HG03432 (cell line): ENCODE data around the gene SGCD.

Experiments used
- ATAC-seq: cut with Tn5 transposase; IDR thresholded peaks from one replicate; pipeline ENCODE4 v1.9.1; 2021; ENCODE audit warnings: mild to moderate bottlenecking, moderate library complexity; ENCODE audit not compliant: unreplicated experiment

Gene SGCD

DNA sequence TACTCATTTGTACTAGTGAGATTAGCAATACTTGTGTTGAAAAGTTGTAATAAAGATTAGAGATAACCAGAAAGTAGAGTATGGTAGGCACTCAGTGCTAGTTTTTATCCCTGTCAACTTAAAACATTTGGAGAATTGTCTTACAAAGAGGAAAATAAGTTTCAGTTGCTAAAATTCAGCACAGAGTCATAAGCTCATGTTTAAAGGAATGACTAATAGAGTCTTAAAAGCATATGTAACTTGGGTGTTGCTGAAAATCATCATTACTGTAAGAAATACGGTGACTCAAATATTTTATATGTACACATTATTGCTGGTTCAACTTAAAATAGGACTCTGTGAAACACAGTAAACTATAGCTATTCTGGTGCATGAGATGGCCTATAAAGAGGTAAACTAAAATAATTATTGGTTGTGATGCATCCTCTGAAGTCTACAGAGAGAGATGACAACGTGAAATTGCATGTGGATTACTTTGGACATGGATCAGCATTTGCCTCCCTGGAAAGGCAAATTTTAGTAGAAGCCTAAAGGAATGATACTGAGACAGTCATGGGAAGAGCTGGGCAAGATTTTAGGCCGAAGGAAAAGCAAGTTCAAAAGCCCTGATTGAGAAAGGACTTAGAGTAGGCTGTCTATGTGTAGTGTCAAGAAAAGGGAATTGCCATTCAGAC lies 34.6 kb downstream of the SGCD start:
- ATAC-seq = no peak

DNA sequence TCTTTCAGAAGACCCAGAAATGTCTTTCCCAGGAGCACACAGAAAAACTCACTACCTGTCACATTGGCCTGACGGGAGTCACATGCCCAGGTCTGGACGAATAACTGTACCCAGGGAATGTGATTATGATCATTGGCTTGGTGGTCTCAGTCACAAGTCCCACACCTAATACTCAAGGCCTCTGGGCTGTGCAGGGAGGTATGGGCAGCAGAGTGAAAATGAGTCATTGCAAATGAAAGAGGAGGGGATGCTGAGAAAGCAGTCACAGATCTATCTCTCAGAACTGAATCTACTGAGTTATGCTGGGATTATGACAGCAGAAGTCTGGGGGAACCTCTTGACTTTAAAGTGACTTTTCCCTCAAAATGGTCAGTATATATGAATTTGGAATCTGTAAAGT lies 36.9 kb downstream of the SGCD start:
- ATAC-seq = no peak

GRCh38 chr5:156366521-156366920 lies 39.6 kb downstream of the SGCD start:
- no peak for ATAC-seq

DNA sequence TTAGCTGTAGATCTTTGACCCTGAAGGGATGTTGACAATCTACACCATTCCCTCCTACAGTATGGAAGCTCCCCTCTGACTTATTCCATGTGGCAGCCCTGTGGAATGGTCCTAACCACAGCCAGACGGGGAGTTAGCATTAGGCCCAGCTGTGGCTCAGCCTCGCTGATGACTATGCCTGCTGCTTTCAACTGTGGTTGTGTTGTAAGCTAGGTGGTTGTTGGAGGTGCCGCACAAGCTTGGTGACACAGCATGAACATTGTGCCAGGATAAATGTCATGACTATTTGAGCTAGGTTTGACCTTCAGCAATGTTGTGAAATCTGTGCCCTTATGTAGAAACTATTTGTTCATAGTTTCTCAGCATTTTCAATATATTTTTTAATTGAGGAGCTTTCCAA lies 40.6 kb downstream of the SGCD start:
- ATAC-seq = no peak

GRCh38 chr5:156375895-156376495 lies 49.0 kb downstream of the SGCD start:
- ATAC-seq = peak; percentile 70

GRCh38 chr5:156376751-156377150 lies 49.8 kb downstream of the SGCD start:
- peak; percentile 54 for ATAC-seq

- ATAC-seq = peak; percentile 40
These were observed 51.2 kb downstream of the SGCD start for GRCh38 chr5:156378159-156378558.

DNA sequence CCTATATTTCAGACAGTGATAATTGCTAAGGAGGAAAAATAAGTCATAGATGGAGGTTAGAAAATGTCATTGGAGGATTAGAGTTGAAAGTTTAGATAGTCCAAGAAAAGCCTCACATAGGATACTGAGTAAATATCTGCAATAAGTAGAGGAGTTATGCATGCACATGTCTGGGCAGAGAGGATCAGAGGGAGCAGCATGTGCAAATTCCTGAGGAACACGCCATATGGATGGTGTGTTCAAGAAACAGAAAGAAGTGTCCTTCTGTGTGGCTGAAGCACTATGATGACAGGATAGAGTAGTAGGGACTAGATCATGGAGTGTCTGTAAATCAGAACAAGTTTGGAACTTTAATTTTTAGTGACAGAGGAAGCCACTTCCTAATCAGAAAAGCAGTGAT lies 52.2 kb downstream of the SGCD start:
- ATAC-seq = no peak

DNA sequence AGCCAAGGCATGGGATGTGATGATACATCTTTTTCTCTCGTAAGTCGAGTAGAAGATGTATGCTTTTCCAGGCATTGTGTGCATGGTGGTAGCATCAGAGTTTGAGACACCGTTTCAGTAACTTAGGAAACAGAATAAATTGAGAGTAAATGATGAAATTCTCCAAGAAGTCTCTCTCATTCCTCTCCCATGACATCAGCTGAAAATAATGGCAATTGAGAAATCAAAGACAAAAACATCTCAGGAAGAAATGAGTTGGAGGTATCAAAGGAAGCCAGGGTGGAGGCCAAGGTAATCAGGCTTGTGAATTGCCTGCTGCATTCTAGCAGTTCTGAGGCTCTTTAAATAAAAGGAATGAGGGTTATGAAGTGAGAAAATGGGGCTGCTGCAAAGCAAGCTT lies 53.9 kb downstream of the SGCD start:
- ATAC-seq = no peak

- no peak for ATAC-seq
These were observed 56.7 kb downstream of the SGCD start for GRCh38 chr5:156383510-156384265.

- no peak for ATAC-seq
These were observed 58.5 kb downstream of the SGCD start for GRCh38 chr5:156385416-156385815.

GRCh38 chr5:156386976-156387375 lies 60.0 kb downstream of the SGCD start:
- no peak for ATAC-seq

- ATAC-seq = no peak
These were observed 60.4 kb downstream of the SGCD start for GRCh38 chr5:156387391-156387790.

- no peak for ATAC-seq
These were observed 61.3 kb downstream of the SGCD start for GRCh38 chr5:156388233-156388632.

DNA sequence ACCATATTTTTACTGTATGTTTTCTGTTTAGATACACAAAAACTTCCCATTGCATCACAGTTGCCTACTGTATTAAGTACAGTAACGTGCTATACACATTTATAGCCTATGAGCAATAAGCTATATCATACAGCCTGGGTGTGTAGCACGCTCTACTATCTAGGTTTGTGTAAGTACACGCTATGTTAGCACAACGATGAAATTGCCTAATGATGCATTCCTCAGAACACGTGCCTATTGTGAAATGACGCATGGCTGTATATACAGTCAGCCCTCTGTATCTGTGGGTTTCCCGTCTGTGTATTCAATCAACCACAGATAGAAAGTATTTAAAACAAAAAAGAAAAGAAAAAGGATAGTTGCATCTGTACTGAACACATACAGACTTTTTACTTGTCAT lies 64.2 kb downstream of the SGCD start:
- no peak for ATAC-seq

GRCh38 chr5:156393980-156394379 lies 67.0 kb downstream of the SGCD start:
- ATAC-seq = no peak

DNA sequence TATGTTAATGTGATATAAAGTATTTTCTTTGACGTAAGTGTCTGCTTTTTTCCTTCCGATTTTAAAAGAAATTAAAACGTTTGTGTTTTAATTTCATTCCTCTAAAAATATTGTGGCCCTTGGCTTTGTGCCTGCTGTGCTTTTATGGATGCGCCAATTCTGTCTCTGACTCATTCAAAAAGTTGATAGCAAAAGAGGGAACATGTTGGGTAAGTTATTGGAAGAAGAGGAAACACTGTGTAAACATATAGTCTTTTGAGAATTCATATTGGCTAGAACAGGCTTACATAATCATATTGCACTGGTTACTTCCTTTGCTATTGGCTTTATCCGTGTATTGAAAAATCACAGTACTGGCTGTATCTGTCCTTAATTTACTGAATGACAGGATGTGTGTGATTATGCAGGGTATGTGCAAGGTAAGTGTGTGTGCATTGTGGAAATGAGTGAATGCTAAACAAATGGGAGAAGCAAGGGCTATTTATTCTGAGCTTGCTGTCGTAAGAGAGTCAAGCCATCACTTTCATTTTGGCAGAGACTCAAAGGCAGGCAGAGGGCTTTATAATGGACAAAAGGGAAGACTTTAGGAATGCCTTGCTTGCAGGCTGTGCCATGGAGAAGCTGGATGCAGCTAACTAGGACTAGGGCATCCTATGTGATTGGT lies 67.8 kb downstream of the SGCD start:
- ATAC-seq = no peak

DNA sequence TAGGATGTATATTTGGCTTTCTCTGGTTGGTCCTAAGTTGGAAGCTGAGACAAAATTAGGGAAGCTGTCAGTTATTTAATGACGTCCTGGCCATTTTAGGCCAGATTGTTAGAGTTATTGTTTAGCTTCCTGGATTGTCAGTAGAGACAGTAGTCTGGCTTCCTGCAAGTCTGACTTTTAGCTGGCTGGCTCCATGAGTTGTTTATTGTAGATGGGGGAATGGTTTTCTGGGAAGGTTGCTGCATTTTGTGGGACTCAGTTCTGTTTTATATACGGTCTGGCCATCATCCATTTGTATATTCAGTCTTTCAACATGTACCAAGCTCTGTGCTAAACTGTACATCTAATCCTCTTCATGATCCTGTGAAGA lies 68.3 kb downstream of the SGCD start:
- ATAC-seq = no peak

DNA sequence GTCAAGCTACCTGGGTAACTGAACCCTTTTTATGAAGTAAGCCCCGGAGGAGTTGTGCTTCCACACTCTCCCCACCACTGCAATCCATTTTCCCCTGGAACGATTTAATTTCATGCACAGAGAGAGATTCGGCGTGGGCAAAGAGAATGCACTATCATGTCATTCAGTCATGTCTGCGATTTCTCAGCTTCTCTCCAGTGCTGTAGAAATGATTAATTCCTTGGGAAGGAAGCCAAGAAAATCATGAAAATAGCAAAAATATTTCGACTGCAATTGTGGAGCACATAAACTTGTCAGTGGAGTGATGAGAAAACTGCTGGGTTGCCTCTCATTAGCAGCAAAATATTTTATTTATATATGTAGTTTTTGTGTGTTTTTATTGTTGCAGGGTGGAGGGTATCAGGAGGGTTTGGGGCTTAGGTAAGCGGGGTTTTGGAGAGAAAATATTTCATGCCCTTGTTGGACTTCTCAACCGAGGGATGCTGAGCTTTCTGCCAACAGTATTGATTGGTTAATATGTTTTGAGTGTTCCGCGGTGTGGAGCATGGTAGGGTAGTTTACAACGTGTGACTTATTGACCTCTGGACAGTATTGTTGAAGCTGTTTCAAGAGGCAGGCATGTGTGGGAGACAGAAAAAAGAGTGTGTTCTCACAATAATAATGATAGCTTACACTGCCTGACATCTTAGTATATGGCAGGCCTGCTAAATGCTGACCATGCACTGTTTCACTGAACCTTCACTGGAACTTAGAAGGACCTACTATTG lies 69.3 kb downstream of the SGCD start:
- ATAC-seq = no peak

DNA sequence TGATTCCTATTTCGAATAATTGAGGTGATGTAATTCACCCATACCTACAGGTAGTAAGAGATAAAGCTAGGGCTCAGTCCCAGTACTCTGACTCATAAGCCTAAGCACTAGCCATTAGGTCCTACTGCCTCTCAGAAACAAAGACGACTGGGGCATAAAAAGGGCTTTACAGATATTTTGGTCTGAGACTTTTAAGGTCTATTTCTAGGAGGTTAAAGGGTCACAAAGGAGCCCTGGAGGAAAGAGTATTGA lies 69.8 kb downstream of the SGCD start:
- ATAC-seq = no peak

GRCh38 chr5:156399323-156399722 lies 72.4 kb downstream of the SGCD start:
- no peak for ATAC-seq
